ENCODE data around the gene MMAB.

DNA sequence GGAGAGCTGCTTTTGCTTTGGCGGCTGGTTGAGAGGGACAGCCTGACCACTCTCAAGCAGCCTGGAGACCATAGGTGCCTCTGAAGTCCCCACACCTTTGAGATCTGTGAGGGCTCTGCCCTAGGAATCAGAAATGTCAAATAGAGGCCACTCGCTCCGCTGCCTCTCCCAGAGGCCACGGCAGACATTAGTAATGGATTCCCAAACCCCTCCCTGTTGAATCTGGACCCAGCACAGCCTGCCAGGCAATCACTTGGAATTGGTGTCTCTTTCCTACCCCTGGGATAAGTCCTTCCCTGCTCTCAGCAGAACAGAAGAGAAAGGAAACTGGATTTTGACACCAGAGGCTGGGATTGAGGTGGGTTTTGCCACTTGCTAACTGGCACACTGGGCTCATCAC lies 25.0 kb downstream of the MMAB start:
- TF ChIP-seq, protein P1, sequence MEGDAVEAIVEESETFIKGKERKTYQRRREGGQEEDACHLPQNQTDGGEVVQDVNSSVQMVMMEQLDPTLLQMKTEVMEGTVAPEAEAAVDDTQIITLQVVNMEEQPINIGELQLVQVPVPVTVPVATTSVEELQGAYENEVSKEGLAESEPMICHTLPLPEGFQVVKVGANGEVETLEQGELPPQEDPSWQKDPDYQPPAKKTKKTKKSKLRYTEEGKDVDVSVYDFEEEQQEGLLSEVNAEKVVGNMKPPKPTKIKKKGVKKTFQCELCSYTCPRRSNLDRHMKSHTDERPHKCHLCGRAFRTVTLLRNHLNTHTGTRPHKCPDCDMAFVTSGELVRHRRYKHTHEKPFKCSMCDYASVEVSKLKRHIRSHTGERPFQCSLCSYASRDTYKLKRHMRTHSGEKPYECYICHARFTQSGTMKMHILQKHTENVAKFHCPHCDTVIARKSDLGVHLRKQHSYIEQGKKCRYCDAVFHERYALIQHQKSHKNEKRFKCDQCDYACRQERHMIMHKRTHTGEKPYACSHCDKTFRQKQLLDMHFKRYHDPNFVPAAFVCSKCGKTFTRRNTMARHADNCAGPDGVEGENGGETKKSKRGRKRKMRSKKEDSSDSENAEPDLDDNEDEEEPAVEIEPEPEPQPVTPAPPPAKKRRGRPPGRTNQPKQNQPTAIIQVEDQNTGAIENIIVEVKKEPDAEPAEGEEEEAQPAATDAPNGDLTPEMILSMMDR (conservative IDR thresholded peaks at IDR 0.05 in 1 of 2, IDR thresholded peaks at IDR 0.05 in 1 of 2; ENCODE audit: low read depth in 1 of 2, low read length in 2 of 2): no peak
- TF ChIP-seq EZH2 (IDR thresholded peaks at IDR 0.05; ENCODE audit: low read length, missing control alignments): no peak

All from fibroblast of lung (primary cell).